GM21737 (cell line): ENCODE results near the gene PGF.

ENCODE experiments used
- ATAC-seq: cut with Tn5 transposase; IDR thresholded peaks from one replicate; pipeline ENCODE4 v1.9.1; 2021; ENCODE audit warnings: mild to moderate bottlenecking, moderate library complexity; ENCODE audit not compliant: unreplicated experiment

PGF gene

DNA sequence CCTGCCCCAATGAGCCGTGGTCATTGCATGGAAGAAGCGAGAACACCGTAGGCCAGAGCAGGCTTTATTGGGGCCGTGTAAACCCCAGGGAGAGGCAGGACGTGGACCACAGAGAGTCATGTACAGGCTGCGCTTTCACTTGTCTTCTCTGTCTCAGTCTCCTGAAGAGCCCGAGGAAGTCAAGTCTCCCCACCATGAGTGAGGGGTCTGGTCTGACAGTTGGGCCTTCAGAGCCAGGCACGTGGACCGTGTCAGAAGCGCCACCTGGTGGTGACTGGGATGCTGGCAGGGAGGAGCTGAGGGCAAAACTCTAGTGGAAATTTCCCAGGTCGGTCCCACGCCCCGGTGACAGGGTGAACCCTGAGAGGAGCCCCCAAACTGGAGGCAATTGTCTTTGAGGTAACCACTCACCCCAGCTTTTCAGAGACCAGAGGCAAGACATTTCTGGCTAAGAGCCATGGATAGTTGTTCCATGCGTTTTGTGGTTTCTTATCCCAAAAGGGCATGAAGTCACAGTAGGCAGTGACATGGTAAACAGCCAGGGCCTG is 49.7 kb downstream of the PGF start:
- no peak for ATAC-seq

DNA sequence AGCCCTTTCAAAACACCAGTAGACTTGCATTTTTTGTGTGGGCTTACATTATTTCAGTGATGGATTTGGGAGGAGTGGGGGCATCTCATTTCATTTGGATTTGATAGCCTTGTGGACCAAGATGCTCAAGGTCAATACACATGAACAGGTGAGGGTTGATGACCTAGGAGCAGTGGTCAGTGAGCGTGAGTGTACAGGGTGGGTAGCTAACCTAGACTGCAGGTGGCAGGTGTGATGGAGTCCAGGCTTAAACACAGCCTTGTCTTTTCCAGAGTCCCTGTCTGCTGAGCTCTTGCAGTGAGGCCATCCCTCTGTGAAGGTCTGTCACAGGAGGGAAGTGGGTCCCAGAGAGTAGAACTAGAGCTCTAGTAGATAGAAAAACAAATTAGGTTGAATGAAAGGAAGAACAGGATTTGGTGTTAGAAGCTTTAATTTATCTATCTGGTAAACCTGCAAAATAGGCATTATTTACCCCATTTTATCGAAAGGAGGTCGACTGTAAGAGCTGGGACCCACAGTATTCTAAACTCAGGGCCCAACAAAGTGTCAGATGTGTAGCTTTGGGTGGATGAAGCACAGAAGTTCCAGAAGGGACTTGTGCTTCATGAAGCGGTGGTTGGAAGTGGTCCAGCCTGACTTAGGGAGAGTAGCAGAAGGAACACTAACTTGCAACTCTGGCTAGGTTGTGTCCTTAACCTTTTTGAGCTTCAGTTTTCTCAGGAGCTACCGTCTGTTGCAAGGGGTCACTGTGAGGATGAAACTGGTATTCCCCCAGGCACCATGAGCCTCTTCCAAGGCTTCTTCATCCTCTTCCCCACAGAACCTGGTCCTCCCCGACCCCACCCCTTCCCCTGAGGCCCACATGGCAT is 50.5 kb downstream of the PGF start:
- ATAC-seq: no peak

DNA sequence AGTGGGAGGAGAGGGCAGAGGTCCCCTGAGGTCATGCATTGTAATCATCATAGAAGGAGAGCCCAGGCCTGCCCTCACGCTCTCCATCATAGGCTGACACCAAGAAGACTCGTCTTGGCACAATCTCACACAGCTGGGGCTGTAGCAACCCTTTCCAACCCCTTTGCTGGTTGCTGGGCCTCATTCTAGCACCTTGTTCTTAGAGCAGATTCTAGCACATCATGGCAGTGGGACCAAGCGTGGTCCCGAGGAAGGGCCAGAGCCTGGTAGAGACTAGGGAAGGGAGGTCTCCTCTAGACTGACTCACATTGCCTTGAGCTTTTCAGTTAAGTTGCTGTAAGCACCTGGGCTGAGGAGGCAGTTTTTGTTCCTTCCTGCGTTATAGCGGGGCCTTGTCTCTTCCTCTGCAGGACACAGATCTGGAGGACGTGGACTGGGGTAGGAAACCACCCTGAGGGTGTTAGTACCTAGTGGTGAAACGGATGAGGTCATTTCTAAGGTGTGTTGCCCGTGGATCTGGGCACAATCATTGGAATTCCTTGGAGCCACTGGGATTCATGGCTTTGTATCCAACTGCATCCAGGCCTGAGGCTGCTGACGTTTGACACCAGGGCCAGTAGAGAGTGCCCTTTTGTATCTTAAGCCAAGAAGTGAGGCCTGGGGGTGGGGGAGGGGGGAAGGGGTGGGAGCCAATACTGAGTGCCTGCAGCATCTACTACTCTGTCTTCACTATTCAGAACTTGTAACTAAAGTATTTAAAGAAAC is 52.3 kb downstream of the PGF start:
- ATAC-seq: no peak

DNA sequence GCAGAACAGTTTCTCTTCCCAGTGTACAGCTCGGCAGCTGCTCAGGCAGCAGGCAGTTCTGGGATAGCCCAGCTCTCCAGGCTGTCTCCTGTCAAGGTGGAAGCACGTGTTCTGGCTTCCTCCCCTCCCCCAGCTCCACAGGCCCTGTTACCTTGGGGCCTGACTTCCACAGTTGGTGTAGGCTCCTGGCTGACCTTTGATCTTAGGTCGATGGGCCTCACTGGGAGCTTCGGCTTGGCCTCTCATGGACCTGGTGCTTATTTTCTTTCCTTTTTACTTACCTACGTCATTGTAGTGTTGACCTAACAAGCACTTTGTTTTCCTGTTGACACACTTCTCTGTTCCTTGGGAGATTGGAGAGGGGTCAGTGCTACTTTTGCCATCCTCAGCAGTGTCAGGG is 56.7 kb downstream of the PGF start:
- ATAC-seq: no peak

DNA sequence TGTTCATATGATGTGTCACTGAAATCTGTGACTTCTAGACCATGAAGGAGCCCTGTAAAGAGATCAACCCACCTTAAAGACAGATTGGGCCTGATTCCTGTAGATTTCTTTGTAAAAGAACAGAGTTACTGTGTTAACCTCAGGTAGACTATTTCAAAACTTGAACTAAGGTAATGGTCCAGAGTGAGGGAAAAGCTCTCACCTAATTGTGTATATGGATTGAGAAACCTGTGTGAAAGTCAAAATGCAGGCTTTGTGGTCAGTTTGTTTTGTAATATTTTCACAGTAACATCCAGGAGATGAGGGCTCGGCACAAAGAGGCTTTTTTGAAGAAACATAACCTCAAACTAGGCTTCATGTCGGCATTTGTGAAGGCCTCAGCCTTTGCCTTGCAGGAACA is 57.3 kb downstream of the PGF start:
- ATAC-seq: no peak

DNA sequence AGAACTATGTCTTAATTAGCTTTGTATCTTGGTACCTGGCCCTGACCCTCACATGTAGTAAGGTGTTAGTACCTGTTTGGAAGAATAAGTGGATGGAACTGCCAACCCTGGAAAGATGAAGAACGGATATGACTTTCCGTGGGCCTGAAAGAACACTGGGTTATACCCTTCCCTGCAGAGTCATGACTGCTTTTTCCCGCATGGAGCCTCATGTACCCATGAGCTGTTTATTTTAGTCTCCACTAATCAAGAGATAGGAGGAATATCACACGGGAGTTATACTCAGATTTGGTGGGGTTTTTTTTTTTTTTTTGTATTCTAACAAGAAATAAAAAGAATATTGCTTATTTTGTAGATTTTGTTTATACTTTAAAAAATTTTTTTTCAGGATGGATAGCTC is 57.8 kb downstream of the PGF start:
- ATAC-seq: no peak

DNA sequence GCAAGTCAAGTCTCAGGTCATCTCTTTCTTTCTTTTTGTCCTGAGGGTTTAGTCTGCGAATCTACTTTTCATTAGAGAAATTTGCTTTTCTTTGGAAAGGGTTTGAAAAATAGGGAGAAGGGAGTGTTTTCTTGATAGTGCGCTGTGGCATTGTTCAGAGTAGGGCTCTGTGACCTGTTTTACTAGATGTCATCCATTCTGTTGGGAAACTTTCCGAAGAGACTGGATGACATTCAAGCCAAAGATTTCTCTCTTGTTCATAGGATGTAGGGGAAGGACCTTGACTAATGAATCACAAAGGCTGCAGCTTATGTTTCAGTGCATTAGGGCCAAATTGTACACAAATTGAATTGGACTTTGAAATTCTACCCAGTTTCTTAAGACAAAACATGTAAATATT is 59.0 kb downstream of the PGF start:
- ATAC-seq: no peak

DNA sequence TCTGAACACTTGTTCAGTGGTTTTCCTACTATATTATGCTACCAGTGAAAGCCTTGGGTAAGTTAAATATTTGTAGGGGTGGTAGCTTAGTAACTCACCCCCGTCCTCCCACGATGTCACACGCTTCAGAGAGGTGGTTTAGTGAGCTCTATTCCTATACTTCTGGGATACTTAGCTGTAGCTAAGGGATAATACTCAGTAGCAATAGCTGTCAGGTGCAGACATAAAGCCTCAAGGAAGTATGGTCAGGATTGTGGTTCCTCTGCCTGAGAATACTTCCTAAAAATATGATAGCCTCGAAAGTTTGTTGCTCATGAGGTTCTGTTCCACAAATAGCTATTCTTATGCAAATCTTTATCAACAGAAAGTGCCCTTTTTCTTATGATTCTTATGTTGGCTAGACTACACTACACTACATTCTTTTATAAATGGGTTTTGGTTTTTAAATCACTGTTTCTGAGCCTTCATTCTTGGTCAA is 61.7 kb downstream of the PGF start:
- peak; percentile 51 for ATAC-seq

DNA sequence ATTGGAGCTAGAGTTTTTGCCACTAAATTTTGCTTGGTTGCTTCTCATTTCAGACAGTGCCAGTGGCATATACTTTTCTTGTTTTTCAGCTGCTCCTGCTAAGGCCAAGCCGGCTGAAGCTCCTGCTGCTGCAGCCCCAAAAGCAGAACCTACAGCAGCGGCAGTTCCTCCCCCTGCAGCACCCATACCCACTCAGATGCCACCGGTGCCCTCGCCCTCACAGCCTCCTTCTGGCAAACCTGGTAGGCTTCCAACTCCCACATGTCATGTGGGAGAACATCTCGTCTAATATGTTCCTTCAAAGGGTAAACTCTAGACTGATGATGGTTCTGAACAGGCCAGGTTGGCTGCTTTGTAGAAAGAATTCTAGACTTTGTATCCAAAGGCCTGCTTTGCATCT is 62.7 kb downstream of the PGF start:
- no peak for ATAC-seq

DNA sequence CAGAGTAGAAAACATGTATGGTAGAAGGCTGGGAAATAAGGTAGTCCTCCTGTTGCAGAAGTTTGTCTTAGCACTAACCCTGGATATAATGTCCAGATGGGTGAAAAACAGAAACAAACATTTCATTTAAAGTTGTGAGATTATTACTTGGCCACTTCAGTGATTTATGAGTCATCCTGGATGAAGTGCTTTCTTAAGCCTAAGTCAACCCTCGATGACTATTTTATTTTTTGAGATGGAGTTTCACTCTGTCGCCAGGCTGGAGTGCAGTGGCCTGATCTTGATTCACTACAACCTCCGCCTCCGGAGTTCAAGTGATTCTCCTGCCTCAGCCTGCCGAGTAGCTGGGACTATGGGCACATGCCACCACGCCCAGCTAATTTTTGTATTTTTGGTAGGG is 63.5 kb downstream of the PGF start:
- no peak for ATAC-seq
